K562 (cell line): Measurements from ENCODE around the gene MALAT1. TPM values are rescaled to one million over a fixed set of nuclear protein-coding genes. Genes with fewer than 3 reads are reported as not detected.
A peak's percentile ranks its signal among the peaks of the same experiment; 100 is the strongest.

Experiments used
- CCNT2 ChIP-seq: IDR thresholded peaks from 2 replicates; pipeline ENCODE4 v1.6.1; 2011; ENCODE audit warnings: borderline replicate concordance, low read depth, mild to moderate bottlenecking, moderate library complexity, mixed read lengths, low read length; ENCODE audit not compliant: insufficient read length; ENCODE audit errors: extremely low read depth
- CHD1 ChIP-seq: fragments of 200-600 bp; sonication (generic); IDR thresholded peaks from one replicate; pipeline ENCODE4 v1.6.1; 2012; ENCODE audit warnings: mild to moderate bottlenecking, moderate library complexity, low read length, inconsistent platforms
- ESRRB ChIP-seq: fragments of 250-450 bp; sonication (Bioruptor Pico); IDR thresholded peaks from 2 replicates; pipeline ENCODE4 v1.5.0; 2020; ENCODE audit warnings: mild to moderate bottlenecking, moderate library complexity, borderline replicate concordance
- ETV6 ChIP-seq, 3 experiments: fragments of 150-350 bp in 1 of 3; sonication (generic) in 1 of 3; formaldehyde crosslinking in 1 of 3; IDR thresholded peaks; 2 replicates each; pipeline versions ENCODE4 v1.6.1 to v1.8.0; 2014 to 2022; ENCODE audit warnings: borderline replicate concordance in 2 of 3, low read depth in 2 of 3, antibody characterized with exemption in 1 of 3, low read length in 1 of 3, mild to moderate bottlenecking in 1 of 3, missing genetic modification reagents in 1 of 3
- FOXA3 ChIP-seq, 2 experiments: fragments of 450-650 bp in 1 of 2; sonication (generic) in 1 of 2; formaldehyde crosslinking; IDR thresholded peaks in 1 of 2; conservative IDR thresholded peaks in 1 of 2; 2 replicates each; pipeline versions ENCODE4 v1.4.0 to v1.8.0; 2020 to 2022; ENCODE audit warnings: mild to moderate bottlenecking in 2 of 2, missing genetic modification reagents in 1 of 2
- HCFC1 ChIP-seq: IDR thresholded peaks from 2 replicates; pipeline ENCODE4 v1.6.1; 2012; ENCODE audit warnings: low read depth, low read length, improper control_type of control experiment
- HDAC6 ChIP-seq: IDR thresholded peaks from 2 replicates; pipeline ENCODE4 v1.6.1; 2012; ENCODE audit warnings: low read depth, mild to moderate bottlenecking, control low read depth, inconsistent platforms, low read length, moderate library complexity
- KLF16 ChIP-seq: IDR thresholded peaks from 2 replicates; pipeline ENCODE4 v1.6.1; 2016; ENCODE audit warnings: antibody characterized with exemption
- NEUROD1 ChIP-seq: fragments of 150-350 bp; IDR thresholded peaks from 2 replicates; pipeline ENCODE4 v1.6.1; 2014; ENCODE audit warnings: borderline replicate concordance, low read length, low read depth; ENCODE audit not compliant: partially characterized antibody
- PHF21A ChIP-seq: fragments of 450-650 bp; IDR thresholded peaks from 2 replicates; pipeline ENCODE4 v1.6.1; 2017; ENCODE audit warnings: low read depth, borderline replicate concordance
- RHOXF2B ChIP-seq: fragments of 250-450 bp; sonication (Bioruptor Pico); conservative IDR thresholded peaks from 2 replicates; pipeline ENCODE4 v1.5.1; 2021
- ZBTB11 ChIP-seq, 3 experiments: fragments of 200-800 bp in 1 of 3; fragments of 250-450 bp in 1 of 3; fragments of 450-650 bp in 1 of 3; sonication (Bioruptor Pico) in 1 of 3; sonication (Bioruptor generic) in 1 of 3; formaldehyde crosslinking in 1 of 3; IDR thresholded peaks; 2 replicates each; pipeline versions ENCODE4 v1.6.1 to v1.8.0; 2016 to 2022; ENCODE audit warnings: mild to moderate bottlenecking in 2 of 3, missing genetic modification characterization in 2 of 3, missing compliant biosample characterization in 1 of 3, moderate library complexity in 1 of 3
- ZBTB26 ChIP-seq: fragments of 450-650 bp; formaldehyde crosslinking; IDR thresholded peaks from 2 replicates; pipeline ENCODE4 v1.4.0; 2022; ENCODE audit warnings: missing genetic modification characterization
- ZC3H11A ChIP-seq: IDR thresholded peaks from 2 replicates; pipeline ENCODE4 v1.6.1; 2012; ENCODE audit warnings: low read depth, low read length, improper control_type of control experiment
- ZFP1 ChIP-seq: fragments of 450-650 bp; formaldehyde crosslinking; IDR thresholded peaks from 2 replicates; pipeline ENCODE4 v1.4.0; 2020; ENCODE audit warnings: mild to moderate bottlenecking, mixed read lengths
- ZNF263 ChIP-seq: sonication (generic); formaldehyde crosslinking; IDR thresholded peaks from 2 replicates; pipeline ENCODE4 v1.8.0; 2022; ENCODE audit warnings: mild to moderate bottlenecking, missing genetic modification reagents, borderline replicate concordance
- ZNF431 ChIP-seq: sonication (generic); formaldehyde crosslinking; IDR thresholded peaks from 2 replicates; pipeline ENCODE4 v1.8.0; 2022; ENCODE audit warnings: mild to moderate bottlenecking, missing genetic modification reagents
- ZNF740 ChIP-seq, 3 experiments: fragments of 200-800 bp in 1 of 3; sonication (Bioruptor generic) in 1 of 3; sonication (generic) in 1 of 3; formaldehyde crosslinking in 1 of 3; IDR thresholded peaks; 2 replicates each; pipeline versions ENCODE4 v1.6.1 to v1.8.0; 2016 to 2022; ENCODE audit warnings: mild to moderate bottlenecking in 2 of 3, missing compliant biosample characterization in 2 of 3, missing genetic modification characterization in 2 of 3, missing genetic modification reagents in 1 of 3
- polyA plus RNA-seq, 8 experiments: library from polyadenylated mRNA; depleted of rRNA in 4 of 8; stranded (reverse) in 5 of 8; unstranded in 3 of 8; fragments of >200 nt; fragmentation: Nextera tagmentation in 2 of 8; fragmentation: Illumina TruSeq in 1 of 8; extraction: Ambion mirVana in 2 of 8; extraction: Trizol in 1 of 8; gene quantifications; 2 replicates each; pipeline versions ENCODE4 v1.2.1 to v1.2.3, GENCODE V29; 2011 to 2014; ENCODE audit warnings: inconsistent platforms in 1 of 8, missing spikeins in 1 of 8
- total RNA-seq, 7 experiments: library from RNA; depleted of rRNA in 6 of 7; stranded (reverse); fragments of >200 nt in 6 of 7; fragmentation: Illumina TruSeq in 2 of 7; extraction: Trizol in 2 of 7; gene quantifications; 2 replicates each; pipeline versions ENCODE4 v1.2.1 to v1.2.3, GENCODE V29; 2011 to 2021; ENCODE audit warnings: low replicate concordance in 1 of 7

Gene MALAT1
- total and polyA plus RNA-seq, 9 of the 15 experiments (the other 6 are each of a cell fraction or from before 2014, with no cell fraction given): 363 to 8,715 (median 2,351) TPM

GRCh38 chr11:65487467-65488272 is 11.2 kb upstream of the MALAT1 start (continued):
- TF ChIP-seq RHOXF2B (CRISPR knock-in tag) (no peak), ESRRB (CRISPR knock-in tag) (no peak), ZBTB26 (CRISPR knock-in tag) (no peak), NEUROD1 (peak; percentile 75), HCFC1 (no peak), ETV6 (IDR thresholded peaks at IDR 0.05; ENCODE audit: borderline replicate concordance in 1 of 2, low read depth in 2 of 2, low read length in 1 of 2) (no peak), ETV6 (CRISPR knock-in tag; IDR thresholded peaks at IDR 0.05; ENCODE audit: borderline replicate concordance) (no peak), ZBTB11 (CRISPR knock-in tag; IDR thresholded peaks at IDR 0.05) (no peak), FOXA3 (CRISPR knock-in tag; conservative IDR thresholded peaks at IDR 0.05 in 1 of 2, IDR thresholded peaks at IDR 0.05 in 1 of 2) (peak in 1 of 2 experiments; percentile 42; a peak in 1 of 4 replicates), ZNF431 (CRISPR knock-in tag) (no peak), ZFP1 (CRISPR knock-in tag) (no peak), CHD1 (no peak), PHF21A (no peak), ZC3H11A (no peak), HDAC6 (no peak), ZNF263 (CRISPR knock-in tag) (no peak), ZNF740 (CRISPR knock-in tag; IDR thresholded peaks at IDR 0.05) (no peak), ZNF740 (tag; IDR thresholded peaks at IDR 0.05) (no peak), KLF16 (no peak), CCNT2 (no peak)
